HG02798 (cell line): ENCODE measurements around the gene IPO11.
"Not testable (repeated sequence)": the region's sequence is repeated elsewhere in the genome, so short reads cannot be mapped to it uniquely, and the experiment has no call there.

ENCODE experiments used
- ATAC-seq: cut with Tn5 transposase; IDR thresholded peaks from one replicate; pipeline ENCODE4 v1.9.1; 2021; ENCODE audit warnings: mild to moderate bottlenecking; ENCODE audit not compliant: unreplicated experiment, poor library complexity

IPO11 gene

DNA sequence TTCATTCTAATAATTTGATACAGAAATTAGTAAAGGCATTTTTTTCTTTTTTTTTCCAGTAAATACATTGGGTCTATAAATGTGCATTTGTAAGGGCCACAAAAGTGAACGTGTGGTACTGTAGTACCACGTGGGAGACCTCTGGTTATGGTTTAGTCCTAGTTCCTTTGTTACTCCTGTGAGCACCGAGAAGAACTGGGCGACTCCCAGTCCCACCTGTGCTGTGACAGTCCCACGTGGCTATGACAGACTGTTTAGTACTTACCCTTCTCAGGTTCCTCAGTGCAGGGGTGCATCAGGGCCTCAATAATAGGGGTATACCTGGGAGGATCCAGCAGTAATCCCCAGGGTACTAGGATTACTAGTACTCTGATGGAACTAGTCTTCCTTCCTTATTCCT is 215.3 kb downstream of the IPO11 start:
- ATAC-seq: no peak

GRCh38 chr5:62631909-62632580 is 219.5 kb downstream of the IPO11 start:
- ATAC-seq: no peak

GRCh38 chr5:62633243-62633642 is 220.7 kb downstream of the IPO11 start:
- ATAC-seq: no peak

- ATAC-seq: no peak
Measured at GRCh38 chr5:62640446-62640845, 227.9 kb downstream of the IPO11 start.

- no peak for ATAC-seq
Measured at GRCh38 chr5:62642468-62642867, 229.9 kb downstream of the IPO11 start.

DNA sequence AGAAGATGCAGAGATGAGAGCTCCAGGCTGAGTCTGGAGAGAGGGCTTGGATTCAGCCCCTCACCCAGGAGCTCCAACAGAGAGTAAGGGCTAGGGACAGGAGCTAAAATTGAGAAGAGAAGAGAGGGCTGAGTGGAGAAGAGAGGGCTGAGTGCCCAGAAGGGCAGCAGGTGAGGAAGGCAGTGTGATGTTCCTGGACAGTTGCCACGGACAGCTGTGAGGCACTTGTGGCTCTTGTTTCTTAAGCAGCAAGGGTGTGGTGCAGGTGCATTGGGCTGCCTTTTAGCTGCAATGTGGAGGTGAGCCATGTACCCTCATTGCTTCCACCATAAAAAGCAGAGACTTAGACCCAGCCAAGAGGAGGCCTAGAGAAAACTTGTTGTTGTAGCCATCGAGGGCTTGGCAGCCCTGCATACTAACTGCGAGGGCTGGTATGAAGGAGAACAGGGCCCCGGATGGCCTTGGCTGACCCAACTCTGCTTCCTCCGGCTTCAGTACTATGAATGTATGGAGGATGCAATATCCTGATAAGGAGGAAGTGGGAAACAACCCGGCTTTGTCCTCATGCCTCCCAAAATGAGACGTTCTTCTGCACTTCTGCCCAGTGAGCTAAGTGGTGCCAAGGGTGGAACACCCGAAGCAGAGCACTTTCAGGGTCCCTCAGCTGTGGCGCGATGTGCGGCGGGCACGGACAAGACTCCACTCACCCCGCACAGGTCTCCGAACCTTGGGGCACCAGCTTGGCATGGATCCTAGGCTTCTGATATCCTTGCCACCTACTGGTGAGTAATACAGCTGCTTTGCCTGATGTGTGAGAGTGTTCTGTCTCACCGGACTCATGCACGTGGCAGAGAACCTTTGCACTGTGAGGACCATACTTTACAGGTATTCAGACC is 231.2 kb downstream of the IPO11 start:
- ATAC-seq: no peak

GRCh38 chr5:62645223-62645622 is 232.7 kb downstream of the IPO11 start:
- no peak for ATAC-seq

- no peak for ATAC-seq
Measured at GRCh38 chr5:62647241-62647640, 234.7 kb downstream of the IPO11 start.

GRCh38 chr5:62649025-62649424 is 236.5 kb downstream of the IPO11 start:
- no peak for ATAC-seq

- ATAC-seq: no peak
Measured at GRCh38 chr5:62649476-62650113, 237.0 kb downstream of the IPO11 start.

DNA sequence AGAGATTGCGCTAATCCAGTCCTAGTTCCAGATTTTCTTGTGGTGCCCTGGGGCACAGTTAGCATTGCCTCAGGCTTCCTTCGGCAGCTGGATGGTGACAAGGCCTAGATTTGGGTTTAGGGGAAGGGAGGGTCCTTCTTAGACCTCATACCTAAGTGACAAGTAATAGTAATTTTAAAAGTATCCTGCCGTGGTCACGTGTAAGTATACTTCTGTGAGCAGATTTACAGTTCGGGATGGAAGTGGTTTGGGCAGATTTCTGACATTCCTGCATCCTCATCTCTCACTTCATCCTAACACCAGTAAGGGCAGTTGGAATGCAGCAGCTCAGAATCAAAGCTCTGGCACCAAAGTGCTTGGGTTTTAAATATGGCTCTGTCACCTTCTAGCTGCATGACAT is 237.6 kb downstream of the IPO11 start:
- ATAC-seq: no peak

- ATAC-seq: no peak
Measured at GRCh38 chr5:62652225-62652624, 239.7 kb downstream of the IPO11 start.

DNA sequence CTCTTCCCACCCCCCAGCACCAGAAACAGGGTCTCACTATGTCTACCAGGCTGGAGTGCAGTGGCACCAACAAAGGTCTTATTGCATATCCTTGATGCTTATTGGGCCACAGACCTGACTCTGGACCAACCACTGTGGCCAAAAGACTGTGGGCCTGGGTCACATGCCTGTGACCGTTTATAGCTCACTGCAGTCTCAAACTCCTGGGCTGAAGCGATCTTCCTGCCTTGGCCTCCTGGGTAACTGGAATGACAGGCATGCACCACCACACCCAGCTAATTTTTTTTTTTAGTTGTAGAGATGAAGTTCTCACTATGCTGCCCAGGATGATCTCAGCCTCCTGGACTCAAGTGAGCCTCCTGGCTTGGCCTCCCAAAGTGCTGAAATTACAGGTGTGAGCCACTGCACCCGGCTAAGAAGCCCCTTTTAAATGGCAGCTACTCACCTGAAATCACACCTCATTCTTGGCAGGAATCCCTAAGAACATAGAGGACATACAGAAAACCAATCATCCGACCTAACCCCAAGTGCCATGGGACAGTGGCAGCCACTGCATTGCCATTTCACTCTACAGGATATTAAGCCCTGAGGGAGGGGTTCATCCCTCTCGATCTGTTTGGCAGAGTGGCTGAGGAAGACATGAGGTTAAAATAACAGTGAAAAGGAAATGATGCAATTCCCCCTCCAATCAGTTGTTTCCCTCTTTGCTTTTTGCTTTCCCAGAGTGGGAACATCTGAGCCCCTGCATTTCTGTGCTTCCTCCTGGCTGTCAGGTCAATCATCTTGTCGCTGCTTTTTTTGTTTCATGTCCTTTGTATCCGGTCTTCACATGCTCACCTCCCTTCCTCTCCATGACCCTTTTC is 240.7 kb downstream of the IPO11 start:
- no peak for ATAC-seq

- ATAC-seq: no peak
Measured at GRCh38 chr5:62653864-62654575, 241.5 kb downstream of the IPO11 start.

GRCh38 chr5:62657772-62658171 is 245.2 kb downstream of the IPO11 start:
- ATAC-seq: not testable (repeated sequence)

DNA sequence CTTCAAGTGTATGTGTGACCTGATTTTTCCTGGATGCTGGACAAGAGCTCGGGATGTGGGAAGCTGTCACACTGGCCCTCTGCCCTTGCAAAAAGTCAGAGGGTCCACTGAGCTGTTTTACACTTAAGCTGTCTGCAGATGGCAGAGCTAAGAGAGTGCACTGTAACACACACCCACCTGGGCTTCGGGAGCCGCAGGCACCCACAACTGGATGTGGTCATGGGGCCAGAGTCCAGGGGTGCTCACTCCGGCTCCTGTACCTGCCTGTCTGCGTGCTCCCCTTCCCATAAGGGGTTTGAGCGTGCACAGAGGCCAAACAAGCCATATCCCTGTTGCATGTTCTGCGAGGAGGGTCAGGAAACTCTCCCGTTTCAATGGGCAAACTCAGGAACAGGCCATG is 248.6 kb downstream of the IPO11 start:
- ATAC-seq: no peak

DNA sequence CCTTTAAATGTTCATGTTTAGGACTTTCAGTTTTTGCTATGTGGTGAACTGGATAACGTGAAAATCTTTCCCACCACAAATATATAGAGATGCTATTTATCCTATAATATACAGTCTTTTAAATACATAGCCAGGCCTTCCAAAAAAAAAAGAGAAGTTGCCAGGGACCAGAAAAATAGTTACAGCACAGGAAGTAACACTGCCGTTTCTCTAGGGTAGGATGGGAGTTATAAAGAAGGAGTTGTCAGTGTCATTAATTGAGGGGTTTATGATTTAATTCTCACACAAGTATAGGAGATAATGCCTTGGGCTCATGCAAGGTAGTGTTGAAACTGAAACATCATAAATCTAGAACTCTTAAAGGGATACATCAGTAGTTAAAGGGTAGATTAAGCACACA is 250.0 kb downstream of the IPO11 start:
- ATAC-seq: no peak

DNA sequence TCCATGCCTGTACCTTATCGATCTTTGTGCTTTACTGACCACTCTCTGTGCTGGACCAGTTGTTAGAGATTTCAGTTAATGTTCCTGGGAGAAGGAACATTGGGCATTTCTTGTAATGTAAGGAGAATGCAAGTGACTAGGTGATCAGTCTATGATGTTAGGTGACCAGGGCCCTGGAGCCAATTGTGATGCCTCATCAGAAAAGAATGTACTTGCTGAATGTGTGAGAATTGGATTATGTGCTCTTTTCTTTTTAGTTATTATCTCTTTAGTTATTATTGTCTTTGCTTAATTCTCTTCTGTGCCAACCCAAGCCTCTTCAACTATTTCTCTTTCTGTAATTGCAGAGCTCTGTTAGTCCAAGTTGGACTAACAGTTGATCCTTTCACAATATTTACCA is 258.9 kb downstream of the IPO11 start:
- no peak for ATAC-seq

DNA sequence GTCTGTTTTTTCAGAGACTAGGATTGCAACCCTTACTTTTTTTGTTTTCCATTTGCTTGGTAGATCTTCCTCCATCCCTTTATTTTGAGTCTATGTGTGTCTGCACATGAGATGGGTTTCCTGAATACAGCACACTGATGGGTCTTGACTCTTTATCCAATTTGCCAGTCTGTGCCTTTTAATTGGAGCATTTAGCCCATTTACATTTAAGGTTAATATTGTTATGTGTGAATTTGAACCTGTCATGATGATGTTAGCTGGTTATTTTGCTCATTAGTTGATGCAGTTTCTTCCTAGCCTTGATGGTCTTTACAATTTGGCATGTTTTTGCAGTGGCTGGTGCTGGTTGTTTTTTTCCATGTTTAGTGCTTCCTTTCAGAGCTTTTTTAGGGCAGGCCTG is 264.0 kb downstream of the IPO11 start:
- not testable (repeated sequence) for ATAC-seq
